Measurements from ENCODE around the gene PSMD3.

DNA sequence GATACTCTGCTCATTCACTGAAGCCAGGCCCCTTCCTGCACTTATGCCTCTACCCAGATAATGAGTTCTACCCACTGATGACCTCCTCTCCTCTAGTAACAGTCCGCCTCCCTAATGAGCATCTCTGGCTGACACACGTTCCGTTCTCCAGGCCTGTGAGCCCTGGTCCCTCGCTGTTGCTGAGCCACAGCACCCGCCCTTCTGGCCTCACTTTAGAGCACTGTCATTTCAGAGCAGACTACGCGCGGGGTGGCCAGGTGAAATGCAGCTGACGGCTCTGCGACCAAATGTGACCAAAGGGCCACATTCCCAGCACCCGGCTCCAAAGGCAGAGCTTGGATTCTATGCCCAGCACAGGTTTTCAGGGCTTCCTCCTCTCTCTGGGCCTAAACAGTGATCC lies 13.8 kb downstream of the PSMD3 start:
- no peak for TF ChIP-seq SP1 (IDR thresholded peaks at IDR 0.05)
- no peak for TF ChIP-seq TAF1 (conservative IDR thresholded peaks at IDR 0.05)
- no peak for TF ChIP-seq MAX (IDR thresholded peaks at IDR 0.05)
- TF ChIP-seq JUND (IDR thresholded peaks at IDR 0.05): no peak
- no peak for TF ChIP-seq GABPA (IDR thresholded peaks at IDR 0.05 in 1 of 2, conservative IDR thresholded peaks at IDR 0.05 in 1 of 2)
- TF ChIP-seq RAD21 (IDR thresholded peaks at IDR 0.05): no peak
